ENCODE data around the gene ZNF91.
"Not testable (repeated sequence)": the region's sequence is repeated elsewhere in the genome, so short reads cannot be mapped to it uniquely, and the experiment has no call there.

Gene ZNF91

GRCh38 chr19:23382955-23383354, 12.3 kb downstream of the ZNF91 start:
- no peak for TF ChIP-seq CTCF (IDR thresholded peaks at IDR 0.05; ENCODE audit: insufficient read depth, low read depth, low read length, missing control alignments)
- no peak for DNase-seq (ENCODE audit: low read depth)
- H3K4me3 ChIP-seq (ENCODE audit: low read length) = no peak overlapping the region

- TF ChIP-seq CTCF (IDR thresholded peaks at IDR 0.05; ENCODE audit: insufficient read depth, low read depth, low read length, missing control alignments) = no peak
- no peak for DNase-seq (ENCODE audit: low read depth)
- no peak overlapping the region for H3K4me3 ChIP-seq (ENCODE audit: low read length)
These were observed 14.2 kb downstream of the ZNF91 start for GRCh38 chr19:23381114-23381513.

GRCh38 chr19:23379671-23380070, 15.6 kb downstream of the ZNF91 start:
- H3K4me3 ChIP-seq (ENCODE audit: low read length); DNase-seq (ENCODE audit: low read depth): not testable (repeated sequence)

- TF ChIP-seq CTCF (IDR thresholded peaks at IDR 0.05; ENCODE audit: insufficient read depth, low read depth, low read length, missing control alignments) = no peak
- no peak for DNase-seq (ENCODE audit: low read depth)
- H3K4me3 ChIP-seq (ENCODE audit: low read length) = no peak overlapping the region
These were observed 16.3 kb downstream of the ZNF91 start for GRCh38 chr19:23378948-23379347.

- no peak for DNase-seq (ENCODE audit: low read depth)
- no peak for TF ChIP-seq CTCF (IDR thresholded peaks at IDR 0.05; ENCODE audit: insufficient read depth, low read depth, low read length, missing control alignments)
- H3K4me3 ChIP-seq (ENCODE audit: low read length) = no peak overlapping the region
These were observed 18.0 kb downstream of the ZNF91 start for GRCh38 chr19:23377276-23377675.

GRCh38 chr19:23366437-23366836, 28.8 kb downstream of the ZNF91 start:
- TF ChIP-seq CTCF (IDR thresholded peaks at IDR 0.05; ENCODE audit: insufficient read depth, low read depth, low read length, missing control alignments) = no peak
- DNase-seq (ENCODE audit: low read depth) = no peak
- no peak overlapping the region for H3K4me3 ChIP-seq (ENCODE audit: low read length)

- not testable (repeated sequence) for DNase-seq (ENCODE audit: low read depth); H3K4me3 ChIP-seq (ENCODE audit: low read length)
These were observed 29.2 kb downstream of the ZNF91 start for GRCh38 chr19:23366031-23366430.

- H3K4me3 ChIP-seq (ENCODE audit: low read length) = no peak overlapping the region
- no peak for TF ChIP-seq CTCF (IDR thresholded peaks at IDR 0.05; ENCODE audit: insufficient read depth, low read depth, low read length, missing control alignments)
- peak; percentile 38 for DNase-seq (ENCODE audit: low read depth)
These were observed 30.0 kb downstream of the ZNF91 start for GRCh38 chr19:23365222-23365621.

- H3K4me3 ChIP-seq (ENCODE audit: low read length); DNase-seq (ENCODE audit: low read depth): not testable (repeated sequence)
These were observed 33.4 kb downstream of the ZNF91 start for GRCh38 chr19:23361843-23362242.

All from epithelial cell of esophagus (primary cell).